K562 (cell line): Measurements from ENCODE around the gene SLAIN1. TPM values are rescaled to one million over a fixed set of nuclear protein-coding genes. Genes with fewer than 3 reads are reported as not detected.
"Not testable (repeated sequence)": the region's sequence is repeated elsewhere in the genome, so short reads cannot be mapped to it uniquely, and the experiment has no call there.

ENCODE experiments used
- ATAC-seq: fragments of 200-7000 bp; cut with Tn5 transposase; 3 replicates; pipeline ENCODE4 v1.9.1; 2020; ENCODE audit warnings: moderate library complexity
- BruUV-seq: library from RNA; stranded (reverse); fragments of 400-500 nt; replicated peaks from 2 replicates; lab custom pipeline; 2021; lab: Mats Ljungman, UMichigan
- CTCF ChIA-PET: fragments of 300-600 bp; formaldehyde crosslinking; extraction: SDS; loops from one replicate; lab custom pipeline; 2021; ENCODE audit warnings: low intra/inter-chr PET ratio; lab: Yijun Ruan, JAX
- POLR2A ChIA-PET: fragments of 300-600, 350-650 bp; sonication (Branson Sonifier 250); formaldehyde crosslinking; extraction: SDS; loops from one replicate; lab custom pipeline; 2021; ENCODE audit warnings: antibody characterized with exemption, inconsistent platforms; lab: Yijun Ruan, JAX
- DNase-seq, 4 experiments: peaks; one replicate each; pipeline versions ENCODE4 v3.0.0 to v3.0.0-alpha.2; 2011 to 2018; ENCODE audit warnings: low spot score in 3 of 4, mixed read lengths in 3 of 4; ENCODE audit errors: extremely low read depth in 1 of 4
- FAIRE-seq: peaks from 2 replicates; lab custom pipeline; 2011; peaks lifted over from hg19 to GRCh38; lab: Jason Lieb, UNC
- H2AFZ ChIP-seq: 2 replicates; pipeline ENCODE4 v1.6.0; 2011; ENCODE audit warnings: low read depth, low read length, control low read depth, inconsistent platforms
- H3K27ac ChIP-seq: fragments of 200-600 bp; 3 replicates; pipeline ENCODE4 v1.8.0; 2011; ENCODE audit warnings: low read depth, mild to moderate bottlenecking, control low read depth, inconsistent platforms, low read length, moderate library complexity, mixed read lengths; ENCODE audit errors: extremely low read depth
- H3K27me3 ChIP-seq, 2 experiments: fragments of 300-600 bp in 1 of 2; 2 replicates in 1 of 2; 3 replicates in 1 of 2; pipeline versions ENCODE4 v1.6.0 to v1.8.0; 2011; ENCODE audit warnings: inconsistent platforms in 2 of 2, low read length in 2 of 2, mild to moderate bottlenecking in 1 of 2, mixed read lengths in 1 of 2, moderate library complexity in 1 of 2; ENCODE audit not compliant: control insufficient read depth in 2 of 2, insufficient read depth in 2 of 2
- H3K36me3 ChIP-seq: fragments of 300-600 bp; 3 replicates; pipeline ENCODE4 v1.8.0; 2011; ENCODE audit warnings: mild to moderate bottlenecking, low read length, inconsistent platforms; ENCODE audit not compliant: control insufficient read depth, insufficient read depth
- H3K4me1 ChIP-seq, 2 experiments: fragments of 200-600 bp in 1 of 2; replicated peaks in 1 of 2; 2 replicates in 1 of 2; 3 replicates in 1 of 2; pipeline versions ENCODE4 v1.5.1 to v1.8.0; 2011; ENCODE audit warnings: inconsistent platforms in 2 of 2, low read length in 2 of 2, mild to moderate bottlenecking in 1 of 2, mixed read lengths in 1 of 2, moderate library complexity in 1 of 2; ENCODE audit not compliant: control insufficient read depth in 2 of 2, insufficient read depth in 2 of 2
- H3K4me2 ChIP-seq: 2 replicates; pipeline ENCODE4 v1.6.1; 2011; ENCODE audit warnings: low read length, control low read depth, inconsistent platforms, mixed read lengths; ENCODE audit not compliant: insufficient read depth
- H3K4me3 ChIP-seq: fragments of 200-600 bp; sonication (generic), shearing (Covaris generic); 2 replicates; pipeline ENCODE4 v1.5.1; 2016; ENCODE audit warnings: control low read depth, inconsistent platforms
- H3K79me2 ChIP-seq: fragments of 200-600 bp; 3 replicates; pipeline ENCODE4 v1.8.0; 2011; ENCODE audit warnings: low read length, inconsistent platforms; ENCODE audit not compliant: control insufficient read depth, insufficient read depth
- H3K9ac ChIP-seq, 2 experiments: 2 replicates each; pipeline versions ENCODE4 v1.6.0 to v1.6.1; 2011; ENCODE audit warnings: low read depth in 2 of 2, low read length in 2 of 2, control low read depth in 1 of 2, inconsistent platforms in 1 of 2, mild to moderate bottlenecking in 1 of 2, mixed read lengths in 1 of 2; ENCODE audit not compliant: insufficient read depth in 1 of 2
- H3K9me1 ChIP-seq: one replicate; pipeline ENCODE4 v1.6.0; 2011; ENCODE audit warnings: inconsistent platforms, mild to moderate bottlenecking, low read length, moderate library complexity; ENCODE audit not compliant: control insufficient read depth, insufficient read depth
- H3K9me3 ChIP-seq: replicated peaks from 2 replicates; pipeline ENCODE4 v1.5.1; 2011; ENCODE audit warnings: low read depth, low read length, inconsistent platforms; ENCODE audit not compliant: control insufficient read depth, insufficient read depth
- H4K20me1 ChIP-seq: replicated peaks from 2 replicates; pipeline ENCODE4 v1.6.1; 2011; ENCODE audit warnings: low read length, inconsistent platforms, mixed read lengths; ENCODE audit not compliant: control insufficient read depth, insufficient read depth
- ARHGAP35 ChIP-seq: fragments of 450-650 bp; IDR thresholded peaks from 2 replicates; pipeline ENCODE4 v1.6.1; 2018; ENCODE audit not compliant: partially characterized antibody
- CREB1 ChIP-seq, 2 experiments: sonication (generic) in 1 of 2; formaldehyde crosslinking in 1 of 2; IDR thresholded peaks; 2 replicates each; pipeline versions ENCODE4 v1.6.1 to v1.8.0; 2012 to 2022; ENCODE audit warnings: inconsistent platforms in 1 of 2, mild to moderate bottlenecking in 1 of 2, missing genetic modification reagents in 1 of 2, moderate library complexity in 1 of 2
- KLF13 ChIP-seq: fragments of 450-650 bp; IDR thresholded peaks from 2 replicates; pipeline ENCODE4 v1.6.1; 2016; ENCODE audit warnings: missing genetic modification characterization, low read depth, mild to moderate bottlenecking, missing compliant biosample characterization, moderate library complexity, borderline replicate concordance
- RHOXF2B ChIP-seq: fragments of 250-450 bp; sonication (Bioruptor Pico); conservative IDR thresholded peaks from 2 replicates; pipeline ENCODE4 v1.5.1; 2021
- WGBS: fragments of 100-300 bp; shearing (Covaris generic); methylation state at CpG from one replicate; pipeline ENCODE4 v1.1.6; 2016; ENCODE audit warnings: low coverage, mixed read lengths; ENCODE audit not compliant: insufficient coverage; ENCODE audit errors: missing lambda C conversion rate; 5-methylcytosine and 5-hydroxymethylcytosine counted together
- in situ Hi-C: fragments of 300-500 bp; cut with MboI; formaldehyde crosslinking; loops from 4 replicates; pipeline ENCODE4 v1.15.0; 2018; ENCODE audit warnings: inconsistent platforms, mixed read lengths
- intact Hi-C: fragments of 100-400 bp; cut with micrococcal nuclease; formaldehyde crosslinking; loops from 2 replicates; pipeline ENCODE4 v1.14.2; 2022
- polyA plus RNA-seq, 8 experiments: library from polyadenylated mRNA; depleted of rRNA in 4 of 8; stranded (reverse) in 5 of 8; unstranded in 3 of 8; fragments of >200 nt; fragmentation: Nextera tagmentation in 2 of 8; fragmentation: Illumina TruSeq in 1 of 8; extraction: Ambion mirVana in 2 of 8; extraction: Trizol in 1 of 8; gene quantifications; 2 replicates each; pipeline versions ENCODE4 v1.2.1 to v1.2.3, GENCODE V29; 2011 to 2014; ENCODE audit warnings: inconsistent platforms in 1 of 8, missing spikeins in 1 of 8
- total RNA-seq, 7 experiments: library from RNA; depleted of rRNA in 6 of 7; stranded (reverse); fragments of >200 nt in 6 of 7; fragmentation: Illumina TruSeq in 2 of 7; extraction: Trizol in 2 of 7; gene quantifications; 2 replicates each; pipeline versions ENCODE4 v1.2.1 to v1.2.3, GENCODE V29; 2011 to 2021; ENCODE audit warnings: low replicate concordance in 1 of 7

The SLAIN1 gene
- total and polyA plus RNA-seq, 9 of the 15 experiments (the other 6 are each of a cell fraction or from before 2014, with no cell fraction given), result 0.07 to 0.40 (median 0.10) TPM; not detected in 3

GRCh38 chr13:77660841-77661250 is 36.6 kb upstream of the SLAIN1 start:
- no peaks in the 10 kb centered on the region for H3K4me1 ChIP-seq
- no peak for ATAC-seq
- no peaks in the 10 kb centered on the region for H3K9me1 ChIP-seq
- in situ Hi-C loops (no loop called here), intact Hi-C loops (no loop called here)
- TF ChIP-seq RHOXF2B, result no peak
- TF ChIP-seq ARHGAP35, result no peak
- TF ChIP-seq CREB1 (IDR thresholded peaks at IDR 0.05), result no peak
- no peak for TF ChIP-seq CREB1 (CRISPR knock-in tag; IDR thresholded peaks at IDR 0.05)
- TF ChIP-seq KLF13 (tag), result no peak
- POLR2A ChIA-PET, result no interaction called here
- DNase-seq, result no peak
- H3K27me3 ChIP-seq, result no peaks in the 10 kb centered on the region
- H3K4me2 ChIP-seq, result no peak overlapping the region
- no peaks in the 10 kb centered on the region for H3K36me3 ChIP-seq
- H3K27ac ChIP-seq, result no peak overlapping the region
- no peaks in the 10 kb centered on the region for H3K9me3 ChIP-seq
- H2AFZ ChIP-seq, result no peak overlapping the region
- H4K20me1 ChIP-seq, result no peaks in the 10 kb centered on the region
- WGBS, result 0% methylated on average over 1 of the region's 15 CpGs
- H3K9ac ChIP-seq, result no peak overlapping the region
- CTCF ChIA-PET, result no interaction called here
- no peak for FAIRE-seq
- BruUV-seq, result no TSS peak
- no peak overlapping the region for H3K4me3 ChIP-seq
- no peaks in the 10 kb centered on the region for H3K79me2 ChIP-seq

- intact Hi-C loops, CTCF ChIA-PET, H3K9me1 ChIP-seq, H4K20me1 ChIP-seq, POLR2A ChIA-PET, H2AFZ ChIP-seq, ATAC-seq, H3K4me2 ChIP-seq, FAIRE-seq, H3K9me3 ChIP-seq, H3K79me2 ChIP-seq, BruUV-seq, H3K27me3 ChIP-seq, DNase-seq, in situ Hi-C loops, H3K4me1 ChIP-seq, H3K4me3 ChIP-seq, H3K9ac ChIP-seq, H3K36me3 ChIP-seq, H3K27ac ChIP-seq: not testable (repeated sequence)
- WGBS, result 0% methylated on average over 11 of the region's 16 CpGs
Observed at GRCh38 chr13:77662301-77662700, 35.2 kb upstream of the SLAIN1 start.

- H3K9me3 ChIP-seq, FAIRE-seq, intact Hi-C loops, H4K20me1 ChIP-seq, BruUV-seq, H3K4me2 ChIP-seq, H3K9me1 ChIP-seq, POLR2A ChIA-PET, DNase-seq, in situ Hi-C loops, H2AFZ ChIP-seq, CTCF ChIA-PET, H3K27ac ChIP-seq, H3K27me3 ChIP-seq, ATAC-seq, H3K9ac ChIP-seq, H3K4me1 ChIP-seq, H3K36me3 ChIP-seq, H3K4me3 ChIP-seq, H3K79me2 ChIP-seq: not testable (repeated sequence)
- WGBS, result no CpG with 5 or more reads among the region's 15 CpGs
Observed at GRCh38 chr13:77662831-77663230, 34.7 kb upstream of the SLAIN1 start.
